C4-2B (cell line): ENCODE measurements around the gene CDH23.

ENCODE experiments used
- H3K27ac ChIP-seq: fragments of 450-650 bp; 2 replicates; pipeline ENCODE4 v1.5.1; 2017
- ZFX ChIP-seq: fragments of 450-650 bp; IDR thresholded peaks from 2 replicates; pipeline ENCODE4 v1.6.1; 2017
- TF ChIP-seq, protein P1 (sequence below): fragments of 450-650 bp; conservative IDR thresholded peaks from 2 replicates; pipeline ENCODE4 v1.5.1; 2017; ENCODE audit warnings: mild to moderate bottlenecking

CDH23 gene

DNA sequence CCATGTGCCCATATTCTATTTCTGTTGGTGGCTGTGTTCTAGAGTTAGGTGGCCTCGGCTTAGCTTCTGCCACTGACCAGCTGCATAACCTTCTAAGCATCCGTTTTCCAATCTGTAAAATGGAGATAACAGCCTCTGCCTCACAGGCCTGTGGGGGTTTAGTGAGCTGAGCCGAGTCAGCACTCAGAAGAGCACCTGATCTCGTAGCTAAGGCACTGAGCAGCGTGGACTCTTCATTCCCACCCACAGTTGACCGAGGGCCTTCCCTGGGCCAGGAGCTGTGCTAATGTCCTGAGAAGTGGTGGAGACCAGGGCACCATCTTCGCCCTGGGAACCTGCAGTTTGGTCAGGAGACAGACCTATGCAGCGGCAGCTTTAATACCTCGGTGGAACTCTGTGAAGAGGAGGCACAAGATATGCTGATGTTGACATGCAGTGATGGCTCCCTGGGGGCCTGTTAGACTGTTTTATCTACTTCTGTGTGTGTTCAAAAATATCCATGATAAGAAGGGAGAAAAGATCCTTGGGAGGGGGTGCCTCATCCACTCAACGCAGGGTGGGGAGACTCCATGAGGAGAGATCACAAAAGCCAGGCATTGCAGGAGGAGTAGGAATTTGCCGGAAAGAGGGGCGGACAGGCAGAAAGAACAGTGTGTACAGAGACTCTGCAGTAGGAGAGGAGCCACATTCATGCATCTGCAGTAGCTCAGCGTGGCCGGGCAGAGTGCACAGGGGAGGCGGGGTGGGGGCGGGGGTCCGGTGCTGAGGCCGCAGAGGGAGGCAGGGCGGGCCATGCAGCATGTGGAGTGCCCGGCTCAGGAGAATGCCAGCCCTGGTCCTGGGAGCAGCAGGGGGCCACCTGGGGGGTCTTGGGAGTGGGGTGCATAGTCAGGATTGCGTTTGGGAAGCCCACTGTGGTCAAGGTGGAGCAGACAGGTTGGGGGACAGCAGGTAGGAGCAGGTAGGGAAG, 186.1 kb downstream of the CDH23 start:
- no peak overlapping the region for H3K27ac ChIP-seq
- TF ChIP-seq, protein P1, sequence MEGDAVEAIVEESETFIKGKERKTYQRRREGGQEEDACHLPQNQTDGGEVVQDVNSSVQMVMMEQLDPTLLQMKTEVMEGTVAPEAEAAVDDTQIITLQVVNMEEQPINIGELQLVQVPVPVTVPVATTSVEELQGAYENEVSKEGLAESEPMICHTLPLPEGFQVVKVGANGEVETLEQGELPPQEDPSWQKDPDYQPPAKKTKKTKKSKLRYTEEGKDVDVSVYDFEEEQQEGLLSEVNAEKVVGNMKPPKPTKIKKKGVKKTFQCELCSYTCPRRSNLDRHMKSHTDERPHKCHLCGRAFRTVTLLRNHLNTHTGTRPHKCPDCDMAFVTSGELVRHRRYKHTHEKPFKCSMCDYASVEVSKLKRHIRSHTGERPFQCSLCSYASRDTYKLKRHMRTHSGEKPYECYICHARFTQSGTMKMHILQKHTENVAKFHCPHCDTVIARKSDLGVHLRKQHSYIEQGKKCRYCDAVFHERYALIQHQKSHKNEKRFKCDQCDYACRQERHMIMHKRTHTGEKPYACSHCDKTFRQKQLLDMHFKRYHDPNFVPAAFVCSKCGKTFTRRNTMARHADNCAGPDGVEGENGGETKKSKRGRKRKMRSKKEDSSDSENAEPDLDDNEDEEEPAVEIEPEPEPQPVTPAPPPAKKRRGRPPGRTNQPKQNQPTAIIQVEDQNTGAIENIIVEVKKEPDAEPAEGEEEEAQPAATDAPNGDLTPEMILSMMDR: no peak
- TF ChIP-seq ZFX: no peak

DNA sequence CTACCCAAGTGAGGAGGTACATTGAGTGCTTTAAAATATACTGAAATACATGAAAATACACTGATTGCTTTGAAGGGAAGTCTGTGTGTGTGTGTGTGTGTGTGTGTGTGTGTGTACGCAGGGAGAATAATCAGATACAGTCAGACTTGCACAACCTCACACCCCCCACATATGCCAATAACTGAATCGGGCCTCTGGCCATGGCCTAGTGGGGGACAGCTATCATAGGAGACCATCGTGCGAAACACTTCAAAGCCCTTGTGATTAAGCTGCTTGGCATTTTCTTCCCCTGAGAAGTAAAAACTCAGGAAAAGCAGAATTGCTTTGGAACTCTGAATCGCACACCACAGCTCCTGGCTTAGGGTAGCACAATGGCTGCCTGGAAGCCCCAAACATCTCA, 187.7 kb downstream of the CDH23 start:
- no peak overlapping the region for H3K27ac ChIP-seq
- TF ChIP-seq, protein P1: no peak
- no peak for TF ChIP-seq ZFX

DNA sequence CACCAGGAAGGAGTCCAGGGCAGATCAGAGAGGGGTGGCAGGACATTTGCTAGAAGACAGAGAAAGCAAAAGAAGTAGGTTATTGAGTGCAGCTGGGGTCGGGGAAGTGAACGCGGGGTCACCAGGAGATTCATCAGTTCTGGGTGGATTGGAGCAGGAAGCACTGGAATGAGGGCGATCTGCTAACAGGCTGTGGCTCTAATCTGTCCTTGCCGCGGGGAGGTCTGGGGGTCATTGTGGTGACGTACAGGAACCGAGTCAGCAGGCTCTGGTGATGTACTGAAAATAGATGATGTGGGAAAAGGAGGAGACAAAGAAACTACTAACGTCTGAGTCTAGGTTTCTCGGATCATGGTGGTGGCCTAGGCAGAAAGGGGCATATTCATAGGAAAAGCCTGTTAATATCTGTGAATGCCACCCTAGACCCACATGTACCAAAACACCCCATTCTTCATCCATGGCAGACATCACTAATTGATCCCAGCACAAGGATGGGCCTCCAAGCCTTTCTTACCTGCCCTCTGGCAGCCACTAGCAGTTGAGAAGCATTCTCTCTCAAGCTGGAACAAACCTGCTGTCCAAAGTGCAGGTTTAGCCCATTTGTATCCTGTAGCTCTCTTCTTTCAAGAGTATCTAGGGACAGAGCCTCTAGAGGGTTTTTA, 188.3 kb downstream of the CDH23 start:
- no peak for TF ChIP-seq ZFX
- TF ChIP-seq, protein P1: no peak
- H3K27ac ChIP-seq: no peak overlapping the region

DNA sequence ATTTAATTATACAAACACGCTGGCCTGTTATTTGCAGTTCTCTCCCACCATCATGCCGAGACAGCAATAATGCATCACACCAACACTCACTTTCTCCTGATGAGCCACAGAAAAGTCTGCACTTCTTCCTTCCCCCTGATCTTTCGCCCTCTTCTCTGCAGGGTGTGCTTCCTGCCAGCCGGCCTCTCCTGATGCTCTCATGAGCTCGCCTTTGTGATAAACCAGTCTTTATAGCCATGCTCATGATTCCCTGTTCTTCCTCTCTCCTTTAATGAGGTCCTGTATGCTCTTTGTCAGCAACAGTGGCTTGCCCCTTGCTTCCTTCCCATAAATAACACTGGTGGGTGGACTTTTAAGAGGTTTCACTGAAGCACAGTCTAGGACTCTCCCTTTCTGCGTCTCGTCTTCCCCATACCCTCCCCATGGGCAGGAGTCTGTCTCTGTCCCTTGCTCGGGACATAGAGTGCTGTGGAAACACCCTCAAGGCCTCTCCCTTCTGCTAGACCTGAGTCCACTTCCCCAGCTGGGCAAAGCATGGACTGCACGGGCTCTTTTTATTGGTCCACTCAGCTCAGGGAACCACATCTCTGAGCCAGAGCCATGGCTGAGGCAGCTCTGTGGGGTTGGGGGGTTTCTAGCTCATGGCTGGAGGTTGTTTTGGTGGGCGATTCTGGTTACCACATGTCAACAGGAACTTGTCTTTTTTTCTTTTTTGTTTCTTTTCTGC, 189.0 kb downstream of the CDH23 start:
- no peak overlapping the region for H3K27ac ChIP-seq
- TF ChIP-seq ZFX: no peak
- TF ChIP-seq, protein P1: no peak

DNA sequence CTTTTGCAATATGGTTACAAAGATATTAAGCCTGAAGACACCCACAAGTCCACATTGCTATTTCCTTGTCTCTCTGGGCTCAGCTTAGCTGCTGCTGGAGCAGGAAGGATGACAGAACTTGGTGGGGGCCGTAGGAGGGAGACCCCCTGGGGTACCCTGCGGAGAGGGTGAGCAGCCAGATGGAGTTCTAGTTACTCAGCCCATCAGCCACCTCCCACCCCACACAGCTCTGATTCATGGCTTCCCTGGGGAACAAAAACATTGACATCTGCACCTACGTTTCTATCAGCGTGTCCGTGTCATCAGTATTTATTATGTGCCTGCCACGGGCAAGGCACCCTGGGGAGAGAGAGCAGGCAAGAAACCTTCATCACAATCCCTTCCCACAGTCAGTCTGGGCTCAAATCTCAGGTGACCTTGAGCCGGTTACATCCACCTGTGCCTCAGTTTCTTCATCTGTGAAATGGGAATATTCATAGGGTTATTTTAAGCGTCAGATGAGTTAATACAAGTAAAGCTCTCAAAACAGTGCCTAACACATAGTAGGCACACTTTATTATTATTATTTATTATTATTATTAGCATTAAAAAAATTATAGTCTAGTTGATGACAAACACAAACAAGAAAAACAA, 191.3 kb downstream of the CDH23 start:
- no peak for TF ChIP-seq ZFX
- TF ChIP-seq, protein P1: no peak
- H3K27ac ChIP-seq: no peak overlapping the region

DNA sequence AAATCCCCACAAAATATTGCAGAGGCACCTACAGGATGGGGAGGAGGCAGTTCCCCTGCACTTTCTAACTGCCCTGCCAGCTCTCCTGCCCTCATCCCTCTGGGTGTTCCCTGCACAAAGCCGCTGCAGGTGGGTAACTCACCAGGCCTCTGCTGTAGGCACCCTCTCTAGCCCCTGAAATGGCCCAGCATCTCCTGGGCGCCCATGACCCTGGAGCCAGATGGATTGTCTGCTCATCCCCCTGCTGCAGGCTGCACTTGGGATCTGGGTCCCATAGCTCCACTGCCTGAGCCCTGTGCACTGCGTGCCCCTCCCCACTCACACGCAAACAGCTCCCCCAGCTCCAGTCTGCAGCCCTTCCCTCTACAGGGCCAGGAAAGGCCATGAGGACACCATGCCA, 192.0 kb downstream of the CDH23 start:
- no peak for TF ChIP-seq ZFX
- TF ChIP-seq, protein P1: no peak
- peak overlapping the region; percentile 19 for H3K27ac ChIP-seq
